K562 (cell line): Measurements from ENCODE around the gene GPT2. TPM values are rescaled to one million over a fixed set of nuclear protein-coding genes. Genes with fewer than 3 reads are reported as not detected.

Experiments used
- ADNP ChIP-seq: fragments of 200-800 bp; sonication (Bioruptor generic); IDR thresholded peaks from 2 replicates; pipeline ENCODE4 v1.6.1; 2016; ENCODE audit warnings: missing genetic modification characterization, missing compliant biosample characterization
- HCFC1 ChIP-seq: IDR thresholded peaks from 2 replicates; pipeline ENCODE4 v1.6.1; 2012; ENCODE audit warnings: low read depth, low read length, improper control_type of control experiment
- RBM17 ChIP-seq: fragments of 200-400 bp; formaldehyde crosslinking; IDR thresholded peaks from 2 replicates; pipeline ENCODE4 v1.6.1; 2017; ENCODE audit warnings: low read depth, mild to moderate bottlenecking, low read length, borderline replicate concordance
- SRF ChIP-seq, 2 experiments: fragments of 250-450, 450-650 bp in 1 of 2; sonication (Bioruptor Pico) in 1 of 2; sonication (generic) in 1 of 2; formaldehyde crosslinking; IDR thresholded peaks; 2 replicates each; pipeline versions ENCODE4 v1.5.0 to v1.5.1; 2020 to 2022; ENCODE audit warnings: mild to moderate bottlenecking in 1 of 2, missing genetic modification reagents in 1 of 2
- polyA plus RNA-seq, 8 experiments: library from polyadenylated mRNA; depleted of rRNA in 4 of 8; stranded (reverse) in 5 of 8; unstranded in 3 of 8; fragments of >200 nt; fragmentation: Nextera tagmentation in 2 of 8; fragmentation: Illumina TruSeq in 1 of 8; extraction: Ambion mirVana in 2 of 8; extraction: Trizol in 1 of 8; gene quantifications; 2 replicates each; pipeline versions ENCODE4 v1.2.1 to v1.2.3, GENCODE V29; 2011 to 2014; ENCODE audit warnings: inconsistent platforms in 1 of 8, missing spikeins in 1 of 8
- total RNA-seq, 7 experiments: library from RNA; depleted of rRNA in 6 of 7; stranded (reverse); fragments of >200 nt in 6 of 7; fragmentation: Illumina TruSeq in 2 of 7; extraction: Trizol in 2 of 7; gene quantifications; 2 replicates each; pipeline versions ENCODE4 v1.2.1 to v1.2.3, GENCODE V29; 2011 to 2021; ENCODE audit warnings: low replicate concordance in 1 of 7
- TF ChIP-seq, protein P1 (sequence below): sonication (generic); formaldehyde crosslinking; IDR thresholded peaks from 2 replicates; pipeline ENCODE4 v1.8.0; 2022; ENCODE audit warnings: missing genetic modification reagents, mild to moderate bottlenecking, borderline replicate concordance
- TF ChIP-seq, protein P2 (sequence below): sonication (generic); formaldehyde crosslinking; IDR thresholded peaks from 2 replicates; pipeline ENCODE4 v1.8.1; 2023; ENCODE audit warnings: mild to moderate bottlenecking, missing genetic modification reagents, moderate library complexity
- TF ChIP-seq, protein P3 (sequence below): fragments of 250-450 bp; sonication (Bioruptor Pico); IDR thresholded peaks from 2 replicates; pipeline ENCODE4 v1.4.0; 2020; ENCODE audit warnings: mild to moderate bottlenecking
- TF ChIP-seq, protein P4 (sequence below), 2 experiments: fragments of 450-650 bp; IDR thresholded peaks; 2 replicates each; pipeline ENCODE4 v1.6.1; 2016; ENCODE audit warnings: mild to moderate bottlenecking in 2 of 2, borderline replicate concordance in 1 of 2, low read depth in 1 of 2, moderate library complexity in 1 of 2
- TF ChIP-seq, protein P5 (sequence below): fragments of 450-650 bp; IDR thresholded peaks from 2 replicates; pipeline ENCODE4 v1.6.1; 2017; ENCODE audit warnings: antibody characterized with exemption

Gene GPT2
- total and polyA plus RNA-seq, 9 of the 15 experiments (the other 6 are each of a cell fraction or from before 2014, with no cell fraction given) = 0.79 to 14.4 (median 5.8) TPM

DNA sequence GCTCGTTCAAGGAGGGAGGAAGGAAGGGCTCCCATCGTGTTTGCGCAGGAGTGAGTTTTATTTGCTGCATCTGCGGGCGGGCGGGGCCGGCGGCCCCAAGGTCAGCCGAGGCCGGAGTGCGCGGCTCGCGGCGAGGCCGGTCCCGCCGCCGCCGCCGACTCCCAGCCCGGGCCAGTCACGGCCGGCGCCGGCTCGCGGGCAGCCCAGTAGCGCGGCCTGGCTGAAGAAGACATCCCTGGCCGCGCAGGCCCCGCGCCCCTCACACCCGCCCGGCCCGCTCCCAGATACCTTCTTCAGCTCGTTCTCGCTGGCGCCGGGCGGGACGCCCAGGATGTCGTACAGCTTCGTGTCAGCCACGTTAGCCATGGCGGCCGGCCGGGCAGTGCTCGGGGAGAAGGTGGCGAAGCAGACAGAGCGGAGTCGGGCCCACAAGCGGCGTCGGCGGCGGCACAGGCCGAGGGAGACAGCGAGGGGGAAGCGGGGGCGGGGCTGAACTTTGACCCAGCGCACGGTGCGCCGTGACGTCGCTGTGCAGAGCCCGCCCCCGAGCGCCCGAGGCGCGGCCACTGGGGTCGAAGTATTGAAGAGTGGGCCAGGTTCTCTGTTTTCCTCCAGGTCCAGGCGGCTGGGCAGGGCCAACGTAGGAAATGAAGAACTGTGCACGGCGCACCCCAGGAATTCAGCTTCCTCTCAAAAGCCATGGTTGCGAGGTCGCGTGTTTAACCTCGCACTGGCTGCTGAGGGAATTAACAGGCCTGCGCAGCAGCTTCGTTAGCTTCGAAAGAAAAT is 89.2 kb downstream of the GPT2 start, which contains the start of gene DNAJA2 (continued):
- TF ChIP-seq, protein P1, sequence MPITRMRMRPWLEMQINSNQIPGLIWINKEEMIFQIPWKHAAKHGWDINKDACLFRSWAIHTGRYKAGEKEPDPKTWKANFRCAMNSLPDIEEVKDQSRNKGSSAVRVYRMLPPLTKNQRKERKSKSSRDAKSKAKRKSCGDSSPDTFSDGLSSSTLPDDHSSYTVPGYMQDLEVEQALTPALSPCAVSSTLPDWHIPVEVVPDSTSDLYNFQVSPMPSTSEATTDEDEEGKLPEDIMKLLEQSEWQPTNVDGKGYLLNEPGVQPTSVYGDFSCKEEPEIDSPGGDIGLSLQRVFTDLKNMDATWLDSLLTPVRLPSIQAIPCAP (CRISPR knock-in tag) = no peak
- TF ChIP-seq SRF (CRISPR knock-in tag; IDR thresholded peaks at IDR 0.05) (no peak), ADNP (no peak), HCFC1 (peak; percentile 46; the same call in 1 of the 2 replicates), RBM17 (no peak)
- TF ChIP-seq, protein P2, sequence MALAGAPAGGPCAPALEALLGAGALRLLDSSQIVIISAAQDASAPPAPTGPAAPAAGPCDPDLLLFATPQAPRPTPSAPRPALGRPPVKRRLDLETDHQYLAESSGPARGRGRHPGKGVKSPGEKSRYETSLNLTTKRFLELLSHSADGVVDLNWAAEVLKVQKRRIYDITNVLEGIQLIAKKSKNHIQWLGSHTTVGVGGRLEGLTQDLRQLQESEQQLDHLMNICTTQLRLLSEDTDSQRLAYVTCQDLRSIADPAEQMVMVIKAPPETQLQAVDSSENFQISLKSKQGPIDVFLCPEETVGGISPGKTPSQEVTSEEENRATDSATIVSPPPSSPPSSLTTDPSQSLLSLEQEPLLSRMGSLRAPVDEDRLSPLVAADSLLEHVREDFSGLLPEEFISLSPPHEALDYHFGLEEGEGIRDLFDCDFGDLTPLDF = 0 out of 2 replicates have a peak, but pooled peaks have one; percentile 48
- TF ChIP-seq, protein P3, sequence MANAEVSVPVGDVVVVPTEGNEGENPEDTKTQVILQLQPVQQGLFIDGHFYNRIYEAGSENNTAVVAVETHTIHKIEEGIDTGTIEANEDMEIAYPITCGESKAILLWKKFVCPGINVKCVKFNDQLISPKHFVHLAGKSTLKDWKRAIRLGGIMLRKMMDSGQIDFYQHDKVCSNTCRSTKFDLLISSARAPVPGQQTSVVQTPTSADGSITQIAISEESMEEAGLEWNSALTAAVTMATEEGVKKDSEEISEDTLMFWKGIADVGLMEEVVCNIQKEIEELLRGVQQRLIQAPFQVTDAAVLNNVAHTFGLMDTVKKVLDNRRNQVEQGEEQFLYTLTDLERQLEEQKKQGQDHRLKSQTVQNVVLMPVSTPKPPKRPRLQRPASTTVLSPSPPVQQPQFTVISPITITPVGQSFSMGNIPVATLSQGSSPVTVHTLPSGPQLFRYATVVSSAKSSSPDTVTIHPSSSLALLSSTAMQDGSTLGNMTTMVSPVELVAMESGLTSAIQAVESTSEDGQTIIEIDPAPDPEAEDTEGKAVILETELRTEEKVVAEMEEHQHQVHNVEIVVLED (CRISPR knock-in tag) = peak; percentile 98
- TF ChIP-seq, protein P4, sequence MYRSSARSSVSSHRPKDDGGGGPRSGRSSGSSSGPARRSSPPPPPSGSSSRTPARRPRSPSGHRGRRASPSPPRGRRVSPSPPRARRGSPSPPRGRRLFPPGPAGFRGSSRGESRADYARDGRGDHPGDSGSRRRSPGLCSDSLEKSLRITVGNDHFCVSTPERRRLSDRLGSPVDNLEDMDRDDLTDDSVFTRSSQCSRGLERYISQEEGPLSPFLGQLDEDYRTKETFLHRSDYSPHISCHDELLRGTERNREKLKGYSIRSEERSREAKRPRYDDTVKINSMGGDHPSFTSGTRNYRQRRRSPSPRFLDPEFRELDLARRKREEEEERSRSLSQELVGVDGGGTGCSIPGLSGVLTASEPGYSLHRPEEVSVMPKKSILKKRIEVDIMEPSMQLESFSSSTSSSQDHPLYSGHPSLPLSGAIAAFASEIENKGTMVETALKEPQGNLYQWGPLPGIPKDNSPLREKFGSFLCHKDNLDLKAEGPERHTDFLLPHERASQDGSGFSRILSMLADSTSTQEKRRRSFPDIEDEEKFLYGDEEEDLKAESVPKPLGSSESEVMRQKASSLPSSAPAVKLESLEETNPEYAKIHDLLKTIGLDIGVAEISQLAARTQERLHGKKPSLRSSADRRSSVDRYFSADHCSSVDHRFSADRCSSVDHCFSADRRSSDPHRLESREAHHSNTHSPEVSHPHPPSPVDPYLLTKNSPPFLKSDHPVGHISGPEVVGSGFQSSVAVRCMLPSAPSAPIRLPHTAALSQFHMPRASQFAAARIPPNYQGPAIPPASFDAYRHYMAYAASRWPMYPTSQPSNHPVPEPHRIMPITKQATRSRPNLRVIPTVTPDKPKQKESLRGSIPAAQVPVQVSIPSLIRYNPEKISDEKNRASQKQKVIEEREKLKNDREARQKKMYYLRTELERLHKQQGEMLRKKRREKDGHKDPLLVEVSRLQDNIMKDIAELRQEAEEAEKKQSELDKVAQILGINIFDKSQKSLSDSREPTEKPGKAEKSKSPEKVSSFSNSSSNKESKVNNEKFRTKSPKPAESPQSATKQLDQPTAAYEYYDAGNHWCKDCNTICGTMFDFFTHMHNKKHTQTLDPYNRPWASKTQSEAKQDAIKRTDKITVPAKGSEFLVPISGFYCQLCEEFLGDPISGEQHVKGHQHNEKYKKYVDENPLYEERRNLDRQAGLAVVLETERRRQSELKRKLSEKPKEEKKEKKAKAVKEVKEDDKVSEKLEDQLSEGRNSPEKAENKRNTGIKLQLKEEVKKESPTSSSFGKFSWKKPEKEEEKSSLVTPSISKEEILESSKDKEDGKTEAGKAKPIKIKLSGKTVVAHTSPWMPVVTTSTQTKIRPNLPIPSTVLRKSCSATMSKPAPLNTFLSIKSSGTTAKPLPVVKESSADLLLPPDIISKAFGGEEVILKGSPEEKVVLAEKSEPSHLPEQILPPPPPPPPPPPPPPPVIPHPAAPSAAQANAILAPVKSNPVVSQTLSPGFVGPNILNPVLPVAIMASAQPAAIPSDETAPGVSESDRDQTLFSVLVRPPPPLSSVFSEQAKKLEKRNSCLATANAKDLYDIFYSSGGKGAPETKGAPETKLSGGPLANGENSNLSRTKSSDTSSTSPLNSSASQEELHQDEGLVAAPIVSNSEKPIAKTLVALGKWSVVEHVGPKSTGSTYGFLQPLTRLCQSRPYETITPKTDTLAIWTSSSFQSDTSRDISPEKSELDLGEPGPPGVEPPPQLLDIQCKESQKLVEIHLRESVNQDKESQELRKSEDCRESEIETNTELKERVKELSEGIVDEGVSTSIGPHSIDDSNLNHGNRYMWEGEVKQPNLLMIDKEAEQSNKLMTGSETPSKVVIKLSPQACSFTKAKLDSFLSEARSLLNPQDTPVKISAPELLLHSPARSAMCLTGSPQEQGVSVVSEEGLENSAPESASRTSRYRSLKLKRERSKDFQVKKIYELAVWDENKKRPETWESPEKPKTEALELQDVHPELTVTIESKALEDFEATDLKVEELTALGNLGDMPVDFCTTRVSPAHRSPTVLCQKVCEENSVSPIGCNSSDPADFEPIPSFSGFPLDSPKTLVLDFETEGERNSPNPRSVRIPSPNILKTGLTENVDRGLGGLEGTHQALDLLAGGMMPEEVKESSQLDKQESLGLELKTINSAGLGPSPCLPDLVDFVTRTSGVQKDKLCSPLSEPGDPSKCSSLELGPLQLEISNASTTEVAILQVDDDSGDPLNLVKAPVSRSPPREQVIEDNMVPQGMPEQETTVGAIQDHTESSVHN (IDR thresholded peaks at IDR 0.05; ENCODE audit: borderline replicate concordance in 1 of 2, low read depth in 1 of 2) = no peak
- TF ChIP-seq, protein P5, sequence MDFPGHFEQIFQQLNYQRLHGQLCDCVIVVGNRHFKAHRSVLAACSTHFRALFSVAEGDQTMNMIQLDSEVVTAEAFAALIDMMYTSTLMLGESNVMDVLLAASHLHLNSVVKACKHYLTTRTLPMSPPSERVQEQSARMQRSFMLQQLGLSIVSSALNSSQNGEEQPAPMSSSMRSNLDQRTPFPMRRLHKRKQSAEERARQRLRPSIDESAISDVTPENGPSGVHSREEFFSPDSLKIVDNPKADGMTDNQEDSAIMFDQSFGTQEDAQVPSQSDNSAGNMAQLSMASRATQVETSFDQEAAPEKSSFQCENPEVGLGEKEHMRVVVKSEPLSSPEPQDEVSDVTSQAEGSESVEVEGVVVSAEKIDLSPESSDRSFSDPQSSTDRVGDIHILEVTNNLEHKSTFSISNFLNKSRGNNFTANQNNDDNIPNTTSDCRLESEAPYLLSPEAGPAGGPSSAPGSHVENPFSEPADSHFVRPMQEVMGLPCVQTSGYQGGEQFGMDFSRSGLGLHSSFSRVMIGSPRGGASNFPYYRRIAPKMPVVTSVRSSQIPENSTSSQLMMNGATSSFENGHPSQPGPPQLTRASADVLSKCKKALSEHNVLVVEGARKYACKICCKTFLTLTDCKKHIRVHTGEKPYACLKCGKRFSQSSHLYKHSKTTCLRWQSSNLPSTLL = no peak
